Endothelial cell of umbilical vein (primary cell): ENCODE data around the gene DLK1. TPM values are rescaled to one million over a fixed set of nuclear protein-coding genes. Genes with fewer than 3 reads are reported as not detected.

Experiments used
- BruUV-seq: library from RNA; stranded (reverse); fragments of 400-500 nt; replicated peaks from 2 replicates; lab custom pipeline; 2021; lab: Mats Ljungman, UMichigan
- CTCF ChIA-PET: fragments of 300-600, 350-600 bp; sonication (Branson Sonifier 250); formaldehyde crosslinking; loops from one replicate; lab custom pipeline; 2021; ENCODE audit warnings: antibody characterized with exemption, inconsistent platforms; lab: Charles Lee
- POLR2A ChIA-PET: fragments of 300-600, 350-600 bp; sonication (Branson Sonifier 250); formaldehyde crosslinking; loops from one replicate; lab custom pipeline; 2021; ENCODE audit warnings: antibody characterized with exemption, inconsistent platforms; lab: Charles Lee
- DNase-seq: peaks from one replicate; pipeline ENCODE4 v3.0.0-alpha.2; 2011; ENCODE audit warnings: low read depth, low spot score
- FAIRE-seq: peaks from 2 replicates; lab custom pipeline; 2011; peaks lifted over from hg19 to GRCh38; lab: Jason Lieb, UNC
- H2AFZ ChIP-seq: 2 replicates; pipeline ENCODE4 v1.6.0; 2012; ENCODE audit warnings: low read depth, low read length, control low read depth, inconsistent platforms
- H3K27ac ChIP-seq: 2 replicates; pipeline ENCODE4 v1.5.1; 2011; ENCODE audit warnings: low read depth, mild to moderate bottlenecking, control low read depth, low read length, moderate library complexity; ENCODE audit not compliant: insufficient read depth
- H3K27me3 ChIP-seq, 2 experiments: 2 replicates each; pipeline versions ENCODE4 v1.6.0 to v1.6.1; 2011; ENCODE audit warnings: low read length in 2 of 2, mixed read lengths in 1 of 2; ENCODE audit not compliant: control insufficient read depth in 2 of 2, insufficient read depth in 2 of 2
- H3K36me3 ChIP-seq, 2 experiments: 2 replicates in 1 of 2; 3 replicates in 1 of 2; pipeline ENCODE4 v1.5.1; 2011; ENCODE audit warnings: low read length in 2 of 2, mild to moderate bottlenecking in 1 of 2, moderate library complexity in 1 of 2; ENCODE audit not compliant: control insufficient read depth in 2 of 2, insufficient read depth in 2 of 2; ENCODE audit errors: extremely low read depth in 1 of 2
- H3K4me1 ChIP-seq: 3 replicates; pipeline ENCODE4 v1.5.1; 2011; ENCODE audit warnings: mild to moderate bottlenecking, low read length; ENCODE audit not compliant: control insufficient read depth, insufficient read depth; ENCODE audit errors: extremely low read depth
- H3K4me2 ChIP-seq: 2 replicates; pipeline ENCODE4 v1.6.1; 2011; ENCODE audit warnings: low read length, control low read depth, mixed read lengths; ENCODE audit not compliant: insufficient read depth
- H3K4me3 ChIP-seq, 3 experiments: fragments of 200-600 bp in 1 of 3; sonication (generic), shearing (Covaris generic) in 1 of 3; replicated peaks in 1 of 3; 2 replicates each; pipeline ENCODE4 v1.5.1; 2011 to 2016; ENCODE audit warnings: control low read depth in 3 of 3, low read length in 3 of 3, mild to moderate bottlenecking in 2 of 3, inconsistent platforms in 1 of 3, low read depth in 1 of 3, moderate library complexity in 1 of 3; ENCODE audit not compliant: insufficient read depth in 1 of 3
- H3K79me2 ChIP-seq: 2 replicates; pipeline ENCODE4 v1.6.0; 2012; ENCODE audit warnings: low read length, inconsistent platforms; ENCODE audit not compliant: control insufficient read depth, insufficient read depth
- H3K9ac ChIP-seq: replicated peaks from 2 replicates; pipeline ENCODE3; 2011; ENCODE audit warnings: low read length, control low read depth; ENCODE audit not compliant: insufficient read depth; ENCODE audit errors: extremely low read depth
- H3K9me1 ChIP-seq: replicated peaks from 3 replicates; pipeline ENCODE4 v1.6.0; 2011; ENCODE audit warnings: mild to moderate bottlenecking, low read length; ENCODE audit not compliant: control insufficient read depth, insufficient read depth; ENCODE audit errors: extremely low read depth
- H3K9me3 ChIP-seq: replicated peaks from 2 replicates; pipeline ENCODE4 v1.5.1; 2012; ENCODE audit warnings: low read length, inconsistent platforms; ENCODE audit not compliant: control insufficient read depth, insufficient read depth
- H4K20me1 ChIP-seq: replicated peaks from 2 replicates; pipeline ENCODE3; 2011; ENCODE audit warnings: mild to moderate bottlenecking, low read length; ENCODE audit not compliant: control insufficient read depth, insufficient read depth; ENCODE audit errors: extremely low read depth
- CTCF ChIP-seq, 2 donors: IDR thresholded peaks; 1 replicate in 1 of 2; 2 replicates in 1 of 2; pipeline ENCODE4 v1.5.1; 2011; ENCODE audit warnings: low read length in 2 of 2, mild to moderate bottlenecking in 2 of 2, moderate library complexity in 2 of 2, control low read depth in 1 of 2, inconsistent platforms in 1 of 2, low read depth in 1 of 2; ENCODE audit not compliant: insufficient read depth in 1 of 2; ENCODE audit errors: extremely low read depth in 1 of 2
- EZH2 ChIP-seq: IDR thresholded peaks from 2 replicates; pipeline ENCODE4 v1.6.1; 2012; ENCODE audit warnings: borderline replicate concordance, low read depth, mild to moderate bottlenecking, moderate library complexity, low read length, inconsistent platforms; ENCODE audit not compliant: severe bottlenecking
- FOS ChIP-seq: IDR thresholded peaks from 2 replicates; pipeline ENCODE4 v1.6.1; 2011; ENCODE audit warnings: mild to moderate bottlenecking, low read length, moderate library complexity, borderline replicate concordance; ENCODE audit not compliant: insufficient read depth
- GATA2 ChIP-seq: IDR thresholded peaks from 2 replicates; pipeline ENCODE4 v1.7.0; 2011; ENCODE audit warnings: low read depth, mild to moderate bottlenecking, moderate library complexity, mixed read lengths, low read length; ENCODE audit not compliant: insufficient read length, insufficient read depth
- JUN ChIP-seq: IDR thresholded peaks from 2 replicates; pipeline ENCODE4 v1.6.1; 2011; ENCODE audit warnings: borderline replicate concordance, low read depth; ENCODE audit not compliant: insufficient read length, insufficient read depth
- MAX ChIP-seq: IDR thresholded peaks from 2 replicates; pipeline ENCODE4 v1.6.1; 2011; ENCODE audit not compliant: insufficient read depth, insufficient read length
- MYC ChIP-seq: IDR thresholded peaks from one replicate; pipeline ENCODE4 v1.6.1; 2011; ENCODE audit warnings: mild to moderate bottlenecking, low read depth, low read length
- POLR2A ChIP-seq: IDR thresholded peaks from 2 replicates; pipeline ENCODE4 v1.6.1; 2012; ENCODE audit warnings: low read depth, mild to moderate bottlenecking, control low read depth, low read length
- POLR2AphosphoS5 ChIP-seq: IDR thresholded peaks from 2 replicates; pipeline ENCODE4 v1.6.1; 2012; ENCODE audit warnings: low read depth, mild to moderate bottlenecking, control low read depth, low read length, moderate library complexity; ENCODE audit not compliant: insufficient read depth
- dilution Hi-C: fragments of 300-500 bp; cut with MboI; formaldehyde crosslinking; loops from one replicate; pipeline ENCODE4 v1.15.0; 2019; ENCODE audit warnings: low sequenced_read_pairs; ENCODE audit not compliant: extremely low pct_ligation_motif_present
- intact Hi-C: fragments of 100-400 bp; cut with micrococcal nuclease; formaldehyde crosslinking; loops from one replicate; pipeline ENCODE4 v1.10.0; 2022
- polyA plus RNA-seq, 4 experiments: library from polyadenylated mRNA; depleted of rRNA in 3 of 4; stranded (reverse) in 3 of 4; unstranded in 1 of 4; fragments of >200 nt; gene quantifications; 2 replicates each; pipeline versions ENCODE4 v1.2.1 to v1.2.3, GENCODE V29; 2011 to 2012; ENCODE audit warnings: missing spikeins in 1 of 4
- total RNA-seq: library from RNA; stranded (reverse); gene quantifications from 2 replicates; pipeline ENCODE4 v1.2.3, GENCODE V29; 2021

Gene DLK1
- total and polyA plus RNA-seq, 2 donors (not counting 3 experiments of a cell fraction or from before 2014, with no cell fraction given): not detected

- no peak overlapping the region for H3K4me2 ChIP-seq
- TF ChIP-seq POLR2A (no peak), MYC (no peak)
- intact Hi-C loops: loop anchor here (5.0 kb wide), 1 partner anchor 378 kb away; no protein-coding TSS in a partner anchor
- DNase-seq (no peak), FAIRE-seq (no peak)
- no peaks in the 10 kb centered on the region for H3K27me3 ChIP-seq
- H3K27ac ChIP-seq: no peak overlapping the region
- no peak overlapping the region for H3K4me3 ChIP-seq
- CTCF ChIA-PET: interaction anchor here (3.1 kb wide), 1 partner anchor 16 kb away, joined by 25 read pairs; no protein-coding TSS in a partner anchor
- H3K9me1 ChIP-seq: no peaks in the 10 kb centered on the region
- dilution Hi-C loops: no loop called here
- H3K9ac ChIP-seq: no peak overlapping the region
- BruUV-seq: no TSS peak
- H3K79me2 ChIP-seq: no peaks in the 10 kb centered on the region
- H4K20me1 ChIP-seq: no peaks in the 10 kb centered on the region
- H3K36me3 ChIP-seq: no peaks in the 10 kb centered on the region
- H3K9me3 ChIP-seq: no peaks in the 10 kb centered on the region
- H2AFZ ChIP-seq: no peak overlapping the region
- H3K4me1 ChIP-seq: peaks cover 15% of the 10 kb centered on the region
- POLR2A ChIA-PET: no interaction called here
Observed at GRCh38 chr14:100694579-100695422, 31.9 kb upstream of the DLK1 start.

GRCh38 chr14:100695423-100695738, 31.3 kb upstream of the DLK1 start:
- dilution Hi-C loops: no loop called here

More at GRCh38 chr14:100695423-100695738, 31.3 kb upstream of the DLK1 start:
- TF ChIP-seq EZH2 (no peak), FOS (no peak), MYC (no peak), CTCF (IDR thresholded peaks at IDR 0.05; ENCODE audit: extremely low read depth in 1 of 2, insufficient read depth in 1 of 2, low read depth in 1 of 2, low read length in 2 of 2) (no peak), GATA2 (no peak), POLR2A (no peak), MAX (no peak), POLR2AphosphoS5 (no peak), JUN (no peak)
- Histone ChIP-seq H3K9me1 (no peaks in the 10 kb centered on the region), H3K36me3 (no peaks in the 10 kb centered on the region), H2AFZ (no peak overlapping the region), H3K9me3 (no peaks in the 10 kb centered on the region), H4K20me1 (no peaks in the 10 kb centered on the region), H3K4me2 (no peak overlapping the region), H3K4me3 (no peak overlapping the region), H3K79me2 (no peaks in the 10 kb centered on the region), H3K4me1 (peaks cover 15% of the 10 kb centered on the region), H3K9ac (no peak overlapping the region), H3K27ac (no peak overlapping the region), H3K27me3 (no peaks in the 10 kb centered on the region)
- no peak for DNase-seq
- no TSS peak for BruUV-seq
- CTCF ChIA-PET: interaction anchor here (3.1 kb wide), 1 partner anchor 15 kb away, joined by 25 read pairs; no protein-coding TSS in a partner anchor
- intact Hi-C loops: no loop called here
- POLR2A ChIA-PET: no interaction called here
- no peak for FAIRE-seq
